SK-N-SH treated with all-trans-retinoic acid at 6 μM for 48 hours (cell line): ENCODE data around the gene CLUH.
"Not testable (repeated sequence)": the region's sequence is repeated elsewhere in the genome, so short reads cannot be mapped to it uniquely, and the experiment has no call there.

Experiments
- CREB5 ChIP-seq: fragments of 250-450 bp; sonication (Bioruptor Pico); IDR thresholded peaks from 2 replicates; pipeline ENCODE4 v1.5.1; 2020; ENCODE audit warnings: low read depth, mild to moderate bottlenecking, moderate library complexity
- CSRNP3 ChIP-seq: fragments of 250-450 bp; sonication (Bioruptor Pico); IDR thresholded peaks from 2 replicates; pipeline ENCODE4 v1.5.1; 2021; ENCODE audit warnings: mild to moderate bottlenecking, moderate library complexity
- ISL1 ChIP-seq: fragments of 250-450 bp; sonication (Bioruptor Pico); IDR thresholded peaks from 2 replicates; pipeline ENCODE4 v2.1.2; 2022; ENCODE audit warnings: mild to moderate bottlenecking, moderate library complexity
- PATZ1 ChIP-seq: fragments of 250-450 bp; sonication (Bioruptor Pico); IDR thresholded peaks from 2 replicates; pipeline ENCODE4 v1.8.0; 2020; ENCODE audit warnings: mild to moderate bottlenecking, moderate library complexity, borderline replicate concordance
- PPARA ChIP-seq: fragments of 250-450 bp; sonication (Bioruptor Pico); IDR thresholded peaks from 2 replicates; pipeline ENCODE4 v1.5.0; 2020; ENCODE audit warnings: mild to moderate bottlenecking, borderline replicate concordance
- ZFP3 ChIP-seq: fragments of 250-450 bp; sonication (Bioruptor Pico); IDR thresholded peaks from 2 replicates; pipeline ENCODE4 v1.5.0; 2020; ENCODE audit warnings: mild to moderate bottlenecking, moderate library complexity
- ZNF8 ChIP-seq: fragments of 450-650 bp; formaldehyde crosslinking; IDR thresholded peaks from 2 replicates; pipeline ENCODE4 v1.5.0; 2020; ENCODE audit warnings: mild to moderate bottlenecking, moderate library complexity

- TF ChIP-seq ZFP3 (CRISPR knock-in tag); CSRNP3 (CRISPR knock-in tag); PATZ1 (CRISPR knock-in tag); PPARA; ISL1; CREB5 (CRISPR knock-in tag): not testable (repeated sequence)
- peak; percentile 86 for TF ChIP-seq ZNF8 (CRISPR knock-in tag)
These were observed 58.7 kb downstream of the CLUH start for GRCh38 chr17:2652911-2653310.
